Astrocyte of the hippocampus (primary cell): ENCODE data around the gene SOX5.

Source experiments
- DNase-seq: peaks from one replicate; pipeline ENCODE4 v3.0.0; 2011; ENCODE audit warnings: low read depth, low spot score

Gene SOX5

GRCh38 chr12:23949348-23950209 lies at the start of gene SOX5:
TSS of gene SOX5 (minus strand) at chr12:23949670. CDS start at chr12:23949601, 69 bp downstream.
- peak; percentile 88 for DNase-seq

GRCh38 chr12:23987046-23987445 lies 37.6 kb upstream of the SOX5 start:
- no peak for DNase-seq

GRCh38 chr12:23980826-23981225 lies 31.4 kb upstream of the SOX5 start:
- DNase-seq = no peak

GRCh38 chr12:23964812-23965211 lies 15.3 kb upstream of the SOX5 start:
- no peak for DNase-seq

- DNase-seq = no peak
Observed at GRCh38 chr12:23959826-23960225, 10.4 kb upstream of the SOX5 start.

GRCh38 chr12:23954332-23954731 lies 4.9 kb upstream of the SOX5 start:
- no peak for DNase-seq

GRCh38 chr12:23952071-23952470 lies 2.6 kb upstream of the SOX5 start:
- no peak for DNase-seq

- DNase-seq = peak; percentile 57
Observed at GRCh38 chr12:23950775-23951451, 1.4 kb upstream of the SOX5 start.

GRCh38 chr12:23950210-23950774 lies 822 bp upstream of the SOX5 start:
- peak; percentile 71 for DNase-seq

- no peak for DNase-seq
Observed at GRCh38 chr12:23948291-23948690, 1.2 kb downstream of the SOX5 start.

- no peak for DNase-seq
Observed at GRCh38 chr12:23947395-23947794, 2.1 kb downstream of the SOX5 start.

- no peak for DNase-seq
Observed at GRCh38 chr12:23945249-23945648, 4.2 kb downstream of the SOX5 start.

- DNase-seq = peak; percentile 58
Observed at GRCh38 chr12:23944067-23944466, 5.4 kb downstream of the SOX5 start.

GRCh38 chr12:23942841-23943240 lies 6.6 kb downstream of the SOX5 start:
- DNase-seq = no peak

- DNase-seq = no peak
Observed at GRCh38 chr12:23941780-23942179, 7.7 kb downstream of the SOX5 start.

GRCh38 chr12:23938422-23938821 lies 11.0 kb downstream of the SOX5 start:
- no peak for DNase-seq

- DNase-seq = no peak
Observed at GRCh38 chr12:23931176-23931575, 18.3 kb downstream of the SOX5 start.

GRCh38 chr12:23930599-23930998 lies 18.9 kb downstream of the SOX5 start:
- DNase-seq = no peak

- DNase-seq = no peak
Observed at GRCh38 chr12:23929906-23930305, 19.6 kb downstream of the SOX5 start.

GRCh38 chr12:23927907-23928306 lies 21.6 kb downstream of the SOX5 start:
- DNase-seq = no peak

- DNase-seq = peak; percentile 57
Observed at GRCh38 chr12:23921099-23921856, 28.2 kb downstream of the SOX5 start.

- DNase-seq = no peak
Observed at GRCh38 chr12:23911574-23911973, 37.9 kb downstream of the SOX5 start.
